GM12878 (cell line): ENCODE data around the gene TBC1D22B. TPM values are rescaled to one million over a fixed set of nuclear protein-coding genes. Genes with fewer than 3 reads are reported as not detected.

Source experiments
- ATAC-seq: fragments of 200-7000 bp; cut with Tn5 transposase; 3 replicates; pipeline ENCODE4 v1.9.1; 2020; ENCODE audit warnings: mild to moderate bottlenecking, moderate library complexity
- BruUV-seq: library from RNA; stranded (reverse); fragments of 400-500 nt; replicated peaks from 2 replicates; lab custom pipeline; 2021; lab: Mats Ljungman, UMichigan
- CTCF ChIA-PET: fragments of 300-600 bp; sonication (Branson Sonifier 250); formaldehyde crosslinking; extraction: SDS; loops from one replicate; lab custom pipeline; 2021; ENCODE audit warnings: inconsistent platforms; lab: Yijun Ruan, JAX
- POLR2A ChIA-PET: fragments of 350-600 bp; formaldehyde crosslinking; extraction: SDS; loops from one replicate; lab custom pipeline; 2021; ENCODE audit warnings: inconsistent platforms; lab: Charles Lee
- RAD21 ChIA-PET: fragments of 300-600 bp; sonication (Branson Sonifier 250); formaldehyde crosslinking; loops from one replicate; lab custom pipeline; 2023; ENCODE audit warnings: antibody characterized with exemption; ENCODE audit not compliant: unreplicated experiment; lab: Charles Lee
- SMC1A ChIA-PET: fragments of 300-600 bp; sonication (Branson Sonifier 250); formaldehyde crosslinking; loops from one replicate; lab custom pipeline; 2023; ENCODE audit not compliant: unreplicated experiment, uncharacterized antibody; lab: Charles Lee
- DNase-seq: peaks from one replicate; pipeline ENCODE4 v3.0.0-alpha.2; 2011; ENCODE audit warnings: low read depth, low spot score
- FAIRE-seq: peaks from 3 replicates; lab custom pipeline; 2011; peaks lifted over from hg19 to GRCh38; lab: Jason Lieb, UNC
- H2AFZ ChIP-seq: 2 replicates; pipeline ENCODE4 v1.6.0; 2011; ENCODE audit warnings: low read depth, low read length, control low read depth; ENCODE audit not compliant: control insufficient read depth
- H3K27ac ChIP-seq: 2 replicates; pipeline ENCODE4 v1.5.1; 2011; ENCODE audit warnings: control low read depth; ENCODE audit not compliant: control insufficient read depth, insufficient read depth
- H3K27me3 ChIP-seq, 2 experiments: replicated peaks in 1 of 2; 2 replicates each; pipeline versions ENCODE4 v1.6.0 to v1.6.1; 2011; ENCODE audit warnings: low read length in 1 of 2; ENCODE audit not compliant: control insufficient read depth in 2 of 2, insufficient read depth in 2 of 2
- H3K36me3 ChIP-seq, 2 experiments: 2 replicates each; pipeline ENCODE4 v1.5.1; 2011; ENCODE audit warnings: low read length in 1 of 2; ENCODE audit not compliant: control insufficient read depth in 2 of 2, insufficient read depth in 2 of 2
- H3K4me1 ChIP-seq: 2 replicates; pipeline ENCODE4 v1.6.1; 2011; ENCODE audit warnings: mild to moderate bottlenecking, low read length, moderate library complexity, mixed read lengths; ENCODE audit not compliant: control insufficient read depth, insufficient read depth
- H3K4me2 ChIP-seq: 2 replicates; pipeline ENCODE4 v1.6.0; 2011; ENCODE audit warnings: control low read depth; ENCODE audit not compliant: control insufficient read depth, insufficient read depth
- H3K4me3 ChIP-seq: fragments of 200-600 bp; sonication (generic); 2 replicates; pipeline ENCODE4 v1.5.1; 2016
- H3K79me2 ChIP-seq: 2 replicates; pipeline ENCODE4 v1.6.0; 2011; ENCODE audit warnings: low read length; ENCODE audit not compliant: control insufficient read depth, insufficient read depth
- H3K9ac ChIP-seq: 2 replicates; pipeline ENCODE4 v1.8.0; 2011; ENCODE audit warnings: low read length, control low read depth, mixed read lengths; ENCODE audit not compliant: control insufficient read depth, insufficient read depth
- H3K9me3 ChIP-seq: replicated peaks from 3 replicates; pipeline ENCODE4 v1.5.1; 2011; ENCODE audit warnings: mild to moderate bottlenecking, low read length; ENCODE audit not compliant: control insufficient read depth, insufficient read depth
- H4K20me1 ChIP-seq: 2 replicates; pipeline ENCODE4 v1.6.0; 2011; ENCODE audit not compliant: control insufficient read depth, insufficient read depth
- ASH2L ChIP-seq: fragments of 300-600, 200-600 bp; sonication (generic); IDR thresholded peaks from 2 replicates; pipeline ENCODE4 v1.6.1; 2017; ENCODE audit warnings: low read depth, mild to moderate bottlenecking, borderline replicate concordance
- CEBPZ ChIP-seq: fragments of 150-350 bp; IDR thresholded peaks from 2 replicates; pipeline ENCODE4 v1.6.1; 2016; ENCODE audit warnings: low read depth, low read length
- FOXM1 ChIP-seq: IDR thresholded peaks from 2 replicates; pipeline ENCODE4 v1.6.1; 2012; ENCODE audit warnings: low read depth, mild to moderate bottlenecking, inconsistent platforms, low read length, moderate library complexity
- LARP7 ChIP-seq: fragments of 450-650 bp; IDR thresholded peaks from 2 replicates; pipeline ENCODE4 v1.6.1; 2017; ENCODE audit warnings: mild to moderate bottlenecking
- POLR2A ChIP-seq: IDR thresholded peaks from 2 replicates; pipeline ENCODE4 v1.6.1; 2011; ENCODE audit warnings: low read depth, mild to moderate bottlenecking, low read length
- RAD51 ChIP-seq: fragments of 450-650 bp; IDR thresholded peaks from 2 replicates; pipeline ENCODE4 v1.6.1; 2016; ENCODE audit warnings: moderate library complexity, mild to moderate bottlenecking, inconsistent platforms
- STAT1 ChIP-seq: fragments of 450-650 bp; conservative IDR thresholded peaks from 2 replicates; pipeline ENCODE4 v1.6.1; 2014; ENCODE audit warnings: antibody characterized with exemption, mild to moderate bottlenecking
- TARDBP ChIP-seq: IDR thresholded peaks from 2 replicates; pipeline ENCODE4 v1.6.1; 2016; ENCODE audit warnings: borderline replicate concordance
- ZBTB40 ChIP-seq: fragments of 450-650 bp; IDR thresholded peaks from 2 replicates; pipeline ENCODE4 v1.6.1; 2016; ENCODE audit warnings: mild to moderate bottlenecking, moderate library complexity, borderline replicate concordance
- WGBS: methylation state at CpG from one replicate; pipeline ENCODE4 v1.1.6; 2016; ENCODE audit warnings: low lambda C conversion rate; ENCODE audit not compliant: insufficient replicate concordance, insufficient coverage; ENCODE audit errors: missing lambda C conversion rate; 5-methylcytosine and 5-hydroxymethylcytosine counted together
- in situ Hi-C: fragments of 300-500 bp; cut with MboI; formaldehyde crosslinking; loops from 9 replicates; pipeline ENCODE4 v1.14.3; 2018; ENCODE audit warnings: mixed read lengths
- intact Hi-C: fragments of 100-400 bp; cut with micrococcal nuclease; formaldehyde crosslinking; loops from one replicate; pipeline ENCODE4 v1.14.2; 2022; ENCODE audit not compliant: unreplicated experiment
- polyA plus RNA-seq, 11 experiments: library from polyadenylated mRNA; depleted of rRNA in 4 of 11; unstranded in 6 of 11; stranded (reverse) in 5 of 11; fragments of >200 nt; fragmentation: Nextera tagmentation in 4 of 11; fragmentation: Illumina TruSeq in 1 of 11; extraction: Ambion mirVana in 4 of 11; extraction: Trizol in 1 of 11; gene quantifications; 1 replicate in 1 of 11; 2 replicates in 10 of 11; pipeline versions ENCODE4 v1.2.1 to v1.2.3, GENCODE V29; 2011 to 2016; ENCODE audit warnings: inconsistent platforms in 2 of 11, missing spikeins in 2 of 11, low read depth in 1 of 11
- total RNA-seq, 4 experiments: library from RNA; depleted of rRNA in 3 of 4; stranded (reverse); fragments of >200 nt in 3 of 4; fragmentation: Illumina TruSeq in 1 of 4; extraction: Trizol in 1 of 4; gene quantifications; 2 replicates each; pipeline versions ENCODE4 v1.2.1 to v1.2.3, GENCODE V29; 2013 to 2021
- TF ChIP-seq, protein P1 (sequence below): IDR thresholded peaks from 2 replicates; pipeline ENCODE4 v1.6.1; 2012; ENCODE audit warnings: improper control_type of control experiment, low read depth, low read length; ENCODE audit not compliant: insufficient replicate concordance

TBC1D22B gene
- total and polyA plus RNA-seq, 10 of the 15 experiments (the other 5 are each of a cell fraction or from before 2014, with no cell fraction given), result 3.4 to 18.7 (median 14.1) TPM

DNA sequence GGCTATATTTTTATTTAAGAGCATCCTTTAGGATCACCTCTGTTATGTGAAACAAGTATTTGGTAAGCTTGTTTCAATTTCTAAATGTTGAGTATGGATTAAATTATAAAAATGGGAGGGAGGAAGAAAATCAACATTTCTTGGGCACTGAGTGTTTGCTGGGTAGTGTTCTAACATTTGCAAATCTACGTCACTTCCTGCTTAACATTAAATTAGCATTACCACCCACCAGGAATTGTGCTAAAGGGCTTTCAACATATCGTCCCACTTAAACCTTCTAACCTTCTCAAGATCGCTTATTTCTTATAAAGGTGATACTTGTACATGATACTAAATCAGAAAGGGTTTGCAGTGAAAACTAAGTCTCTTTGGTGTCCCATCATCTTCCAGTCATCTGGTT is 8.3 kb downstream of the TBC1D22B start:
- Histone ChIP-seq H2AFZ (no peak overlapping the region), H4K20me1 (no peaks in the 10 kb centered on the region), H3K9ac (no peak overlapping the region), H3K4me1 (peaks cover 4% of the 10 kb centered on the region), H3K27me3 (no peaks in the 10 kb centered on the region), H3K79me2 (peaks cover 25% of the 10 kb centered on the region), H3K27ac (no peak overlapping the region), H3K36me3 (0 out of 4 replicates have a peak, but pooled peaks cover 0 to 3% of the 10 kb centered on the region in 2 experiments), H3K4me3 (no peak overlapping the region), H3K4me2 (no peak overlapping the region), H3K9me3 (no peaks in the 10 kb centered on the region; the same call in 2 of the 3 replicates)
- in situ Hi-C loops (no loop called here), intact Hi-C loops (no loop called here)
- CTCF ChIA-PET, result interaction anchor here (1.5 to 2.3 kb wide), 3 partner anchors 38 to 49 kb away, joined by 3 to 9 read pairs (median 4); no protein-coding TSS in a partner anchor
- no peak for DNase-seq
- RAD21 ChIA-PET, result no interaction called here
- WGBS, result 100% methylated on average over 3 of the region's 3 CpGs
- ATAC-seq, result no peak
- no peak for FAIRE-seq
- POLR2A ChIA-PET, result interaction anchor here (0.6 to 1.2 kb wide), 3 partner anchors 8 to 786 kb away, joined by 3 to 9 read pairs (median 8); partner anchors contain the start of genes TBC1D22B and TMEM217
- SMC1A ChIA-PET, result interaction anchor here (1.3 to 1.6 kb wide), 3 partner anchors 10 to 14 kb away, joined by 3 to 6 read pairs (median 4); no protein-coding TSS in a partner anchor
- no TSS peak for BruUV-seq
- TF ChIP-seq CEBPZ, result no peak
- no peak for TF ChIP-seq ZBTB40
- no peak for TF ChIP-seq RAD51
- no peak for TF ChIP-seq STAT1
- no peak for TF ChIP-seq TARDBP
- TF ChIP-seq, protein P1, sequence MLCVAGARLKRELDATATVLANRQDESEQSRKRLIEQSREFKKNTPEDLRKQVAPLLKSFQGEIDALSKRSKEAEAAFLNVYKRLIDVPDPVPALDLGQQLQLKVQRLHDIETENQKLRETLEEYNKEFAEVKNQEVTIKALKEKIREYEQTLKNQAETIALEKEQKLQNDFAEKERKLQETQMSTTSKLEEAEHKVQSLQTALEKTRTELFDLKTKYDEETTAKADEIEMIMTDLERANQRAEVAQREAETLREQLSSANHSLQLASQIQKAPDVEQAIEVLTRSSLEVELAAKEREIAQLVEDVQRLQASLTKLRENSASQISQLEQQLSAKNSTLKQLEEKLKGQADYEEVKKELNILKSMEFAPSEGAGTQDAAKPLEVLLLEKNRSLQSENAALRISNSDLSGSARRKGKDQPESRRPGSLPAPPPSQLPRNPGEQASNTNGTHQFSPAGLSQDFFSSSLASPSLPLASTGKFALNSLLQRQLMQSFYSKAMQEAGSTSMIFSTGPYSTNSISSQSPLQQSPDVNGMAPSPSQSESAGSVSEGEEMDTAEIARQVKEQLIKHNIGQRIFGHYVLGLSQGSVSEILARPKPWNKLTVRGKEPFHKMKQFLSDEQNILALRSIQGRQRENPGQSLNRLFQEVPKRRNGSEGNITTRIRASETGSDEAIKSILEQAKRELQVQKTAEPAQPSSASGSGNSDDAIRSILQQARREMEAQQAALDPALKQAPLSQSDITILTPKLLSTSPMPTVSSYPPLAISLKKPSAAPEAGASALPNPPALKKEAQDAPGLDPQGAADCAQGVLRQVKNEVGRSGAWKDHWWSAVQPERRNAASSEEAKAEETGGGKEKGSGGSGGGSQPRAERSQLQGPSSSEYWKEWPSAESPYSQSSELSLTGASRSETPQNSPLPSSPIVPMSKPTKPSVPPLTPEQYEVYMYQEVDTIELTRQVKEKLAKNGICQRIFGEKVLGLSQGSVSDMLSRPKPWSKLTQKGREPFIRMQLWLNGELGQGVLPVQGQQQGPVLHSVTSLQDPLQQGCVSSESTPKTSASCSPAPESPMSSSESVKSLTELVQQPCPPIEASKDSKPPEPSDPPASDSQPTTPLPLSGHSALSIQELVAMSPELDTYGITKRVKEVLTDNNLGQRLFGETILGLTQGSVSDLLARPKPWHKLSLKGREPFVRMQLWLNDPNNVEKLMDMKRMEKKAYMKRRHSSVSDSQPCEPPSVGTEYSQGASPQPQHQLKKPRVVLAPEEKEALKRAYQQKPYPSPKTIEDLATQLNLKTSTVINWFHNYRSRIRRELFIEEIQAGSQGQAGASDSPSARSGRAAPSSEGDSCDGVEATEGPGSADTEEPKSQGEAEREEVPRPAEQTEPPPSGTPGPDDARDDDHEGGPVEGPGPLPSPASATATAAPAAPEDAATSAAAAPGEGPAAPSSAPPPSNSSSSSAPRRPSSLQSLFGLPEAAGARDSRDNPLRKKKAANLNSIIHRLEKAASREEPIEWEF, result no peak
- TF ChIP-seq FOXM1, result no peak
- TF ChIP-seq POLR2A, result no peak
- no peak for TF ChIP-seq ASH2L
- no peak for TF ChIP-seq LARP7
